ES-I3 (cell line): ENCODE data around the gene SLC6A18.

Experiments
- H3K36me3 ChIP-seq: 2 replicates; pipeline ENCODE4 v1.6.1; 2013; ENCODE audit warnings: mild to moderate bottlenecking, low read length, control low read depth, moderate library complexity; ENCODE audit not compliant: insufficient read depth
- H3K4me1 ChIP-seq: 2 replicates; pipeline ENCODE4 v1.6.1; 2013; ENCODE audit warnings: mild to moderate bottlenecking, control low read depth, low read length; ENCODE audit not compliant: insufficient read depth
- H3K9ac ChIP-seq: 2 replicates; pipeline ENCODE4 v1.6.1; 2013; ENCODE audit warnings: low read depth, mild to moderate bottlenecking, low read length, moderate library complexity
- H3K9me3 ChIP-seq: 2 replicates; pipeline ENCODE4 v1.6.1; 2013; ENCODE audit warnings: mild to moderate bottlenecking, low read length, moderate library complexity; ENCODE audit not compliant: control insufficient read depth, insufficient read depth

The SLC6A18 gene

GRCh38 chr5:1214163-1214935 is 10.8 kb upstream of the SLC6A18 start:
- Histone ChIP-seq H3K9me3 (no peaks in the 10 kb centered on the region), H3K9ac (no peak overlapping the region), H3K36me3 (no peaks in the 10 kb centered on the region), H3K4me1 (no peaks in the 10 kb centered on the region)

- H3K4me1 ChIP-seq: no peaks in the 10 kb centered on the region
- no peak overlapping the region for H3K9ac ChIP-seq
- H3K36me3 ChIP-seq: no peaks in the 10 kb centered on the region
- H3K9me3 ChIP-seq: no peaks in the 10 kb centered on the region
Measured at GRCh38 chr5:1214936-1215220, 10.3 kb upstream of the SLC6A18 start.

GRCh38 chr5:1215320-1216096 is 9.7 kb upstream of the SLC6A18 start:
- no peaks in the 10 kb centered on the region for H3K9me3 ChIP-seq

GRCh38 chr5:1216211-1216917 is 8.8 kb upstream of the SLC6A18 start:
- Histone ChIP-seq H3K9ac (no peak overlapping the region), H3K4me1 (no peaks in the 10 kb centered on the region), H3K36me3 (no peaks in the 10 kb centered on the region), H3K9me3 (no peaks in the 10 kb centered on the region)

More at GRCh38 chr5:1215320-1216096, 9.7 kb upstream of the SLC6A18 start:
- Histone ChIP-seq H3K4me1 (no peaks in the 10 kb centered on the region), H3K36me3 (no peaks in the 10 kb centered on the region), H3K9ac (no peak overlapping the region)

- H3K36me3 ChIP-seq: no peaks in the 10 kb centered on the region
- H3K9ac ChIP-seq: no peak overlapping the region
- H3K4me1 ChIP-seq: no peaks in the 10 kb centered on the region
- no peaks in the 10 kb centered on the region for H3K9me3 ChIP-seq
Measured at GRCh38 chr5:1216918-1217295, 8.3 kb upstream of the SLC6A18 start.

- Histone ChIP-seq H3K36me3 (no peaks in the 10 kb centered on the region), H3K9me3 (no peaks in the 10 kb centered on the region), H3K9ac (no peak overlapping the region), H3K4me1 (no peaks in the 10 kb centered on the region)
Measured at GRCh38 chr5:1217596-1218206, 7.5 kb upstream of the SLC6A18 start.

- Histone ChIP-seq H3K9me3 (no peaks in the 10 kb centered on the region), H3K9ac (no peak overlapping the region), H3K4me1 (no peaks in the 10 kb centered on the region), H3K36me3 (no peaks in the 10 kb centered on the region)
Measured at GRCh38 chr5:1218351-1219080, 6.7 kb upstream of the SLC6A18 start.

GRCh38 chr5:1219098-1219767 is 5.9 kb upstream of the SLC6A18 start:
- Histone ChIP-seq H3K36me3 (no peaks in the 10 kb centered on the region), H3K9me3 (no peaks in the 10 kb centered on the region), H3K9ac (no peak overlapping the region), H3K4me1 (no peaks in the 10 kb centered on the region)

GRCh38 chr5:1219768-1220100 is 5.4 kb upstream of the SLC6A18 start:
- Histone ChIP-seq H3K4me1 (no peaks in the 10 kb centered on the region), H3K9ac (no peak overlapping the region), H3K36me3 (no peaks in the 10 kb centered on the region), H3K9me3 (no peaks in the 10 kb centered on the region)

GRCh38 chr5:1220351-1220750 is 4.8 kb upstream of the SLC6A18 start:
- Histone ChIP-seq H3K4me1 (no peaks in the 10 kb centered on the region), H3K36me3 (no peaks in the 10 kb centered on the region), H3K9me3 (no peaks in the 10 kb centered on the region), H3K9ac (no peak overlapping the region)

GRCh38 chr5:1220831-1221230 is 4.3 kb upstream of the SLC6A18 start:
- Histone ChIP-seq H3K4me1 (no peaks in the 10 kb centered on the region), H3K36me3 (no peaks in the 10 kb centered on the region), H3K9me3 (no peaks in the 10 kb centered on the region), H3K9ac (no peak overlapping the region)

GRCh38 chr5:1221721-1222120 is 3.5 kb upstream of the SLC6A18 start:
- no peaks in the 10 kb centered on the region for H3K36me3 ChIP-seq
- no peaks in the 10 kb centered on the region for H3K9me3 ChIP-seq
- no peak overlapping the region for H3K9ac ChIP-seq
- H3K4me1 ChIP-seq: 0 out of 2 replicates have a peak, but pooled peaks cover 3% of the 10 kb centered on the region

- Histone ChIP-seq H3K9ac (no peak overlapping the region), H3K36me3 (no peaks in the 10 kb centered on the region), H3K4me1 (0 out of 2 replicates have a peak, but pooled peaks cover 3% of the 10 kb centered on the region), H3K9me3 (no peaks in the 10 kb centered on the region)
Measured at GRCh38 chr5:1222147-1222546, 3.0 kb upstream of the SLC6A18 start.
